Testis (tissue), 2 donors: ENCODE results near the gene TMEM168.

ENCODE experiments used
- CTCF ChIP-seq, 3 experiments: fragments of 450-650 bp in 2 of 3; fragments of 200-600 bp in 1 of 3; sonication (generic) in 1 of 3; IDR thresholded peaks; one replicate each; pipeline ENCODE4 v1.5.1; 2016 to 2019; ENCODE audit warnings: antibody characterized with exemption in 3 of 3, mild to moderate bottlenecking in 2 of 3, moderate library complexity in 1 of 3
- POLR2A ChIP-seq: fragments of 450-650 bp; IDR thresholded peaks from one replicate; pipeline ENCODE4 v1.6.1; 2017; ENCODE audit warnings: antibody characterized with exemption, mild to moderate bottlenecking, moderate library complexity

GRCh38 chr7:112744818-112745217 is 45.4 kb downstream of the TMEM168 start:
- TF ChIP-seq POLR2A: no peak
- no peak for TF ChIP-seq CTCF (IDR thresholded peaks at IDR 0.05)
